ENCODE results near the gene FCGR2B. TPM values are rescaled to one million over a fixed set of nuclear protein-coding genes. Genes with fewer than 3 reads are reported as not detected.
"Not testable (repeated sequence)": the region's sequence is repeated elsewhere in the genome, so short reads cannot be mapped to it uniquely, and the experiment has no call there.

FCGR2B gene
- total and polyA plus RNA-seq, 2 of the 13 experiments (the other 11 are each of a cell fraction or from before 2014, with no cell fraction given), result not detected

DNA sequence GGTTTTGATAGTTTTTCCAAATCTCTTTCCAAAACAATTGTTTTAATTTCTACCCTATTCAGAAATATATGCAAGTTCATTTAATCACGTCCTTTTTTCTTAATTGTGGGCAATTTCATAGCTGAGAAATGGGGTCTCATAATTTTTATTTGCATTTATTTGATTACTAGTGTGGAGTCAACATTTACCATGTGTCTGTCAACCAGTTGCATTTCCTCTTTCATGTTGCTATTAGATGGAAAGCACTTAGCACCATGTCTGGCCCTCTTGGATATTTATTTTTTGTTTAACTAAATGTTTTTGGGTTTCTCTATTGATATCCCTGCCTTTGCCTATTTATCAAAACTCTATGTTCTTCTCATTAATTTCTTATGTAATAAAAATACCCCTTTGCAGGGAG lies 18.1 kb upstream of the FCGR2B start:
- DNase-seq (ENCODE audit: low spot score); H3K9me3 ChIP-seq (ENCODE audit: low read length); H3K27me3 ChIP-seq (ENCODE audit: control insufficient read depth in 1 of 2, insufficient read depth in 2 of 2, low read length in 2 of 2); POLR2A ChIA-PET; H4K20me1 ChIP-seq (ENCODE audit: insufficient read depth, low read length); BruUV-seq (replicated peaks); H3K4me2 ChIP-seq (ENCODE audit: low read depth, low read length); FAIRE-seq; H3K27ac ChIP-seq (ENCODE audit: extremely low read length, insufficient read depth, low read length); intact Hi-C loops (cut with micrococcal nuclease; ENCODE audit: unreplicated experiment); H3K4me1 ChIP-seq (ENCODE audit: insufficient read depth, low read length); CTCF ChIA-PET (ENCODE audit: low intra/inter-chr PET ratio, low total read pairs); H3K36me3 ChIP-seq (replicated peaks in 1 of 2; ENCODE audit: control insufficient read depth in 1 of 2, insufficient read depth in 2 of 2, low read length in 2 of 2); H3K4me3 ChIP-seq (replicated peaks in 1 of 3; ENCODE audit: insufficient read depth in 1 of 3, low read depth in 2 of 3, low read length in 3 of 3); ATAC-seq; H3K9ac ChIP-seq (ENCODE audit: insufficient read depth, low read depth, low read length); H2AFZ ChIP-seq (ENCODE audit: low read length); H3K79me2 ChIP-seq (ENCODE audit: insufficient read depth, low read length): not testable (repeated sequence)
- in situ Hi-C loops (cut with HindIII; ENCODE audit: extremely low pct_ligation_motif_present, low pct_unique_long_range_greater_than_20kb), result loop anchor here (10.0 kb wide), 1 partner anchor 100 kb away; the partner anchor contains the start of gene DUSP12
- WGBS (ENCODE audit: low lambda C conversion rate), result 0% methylated on average over 1 of the region's 1 CpG

DNA sequence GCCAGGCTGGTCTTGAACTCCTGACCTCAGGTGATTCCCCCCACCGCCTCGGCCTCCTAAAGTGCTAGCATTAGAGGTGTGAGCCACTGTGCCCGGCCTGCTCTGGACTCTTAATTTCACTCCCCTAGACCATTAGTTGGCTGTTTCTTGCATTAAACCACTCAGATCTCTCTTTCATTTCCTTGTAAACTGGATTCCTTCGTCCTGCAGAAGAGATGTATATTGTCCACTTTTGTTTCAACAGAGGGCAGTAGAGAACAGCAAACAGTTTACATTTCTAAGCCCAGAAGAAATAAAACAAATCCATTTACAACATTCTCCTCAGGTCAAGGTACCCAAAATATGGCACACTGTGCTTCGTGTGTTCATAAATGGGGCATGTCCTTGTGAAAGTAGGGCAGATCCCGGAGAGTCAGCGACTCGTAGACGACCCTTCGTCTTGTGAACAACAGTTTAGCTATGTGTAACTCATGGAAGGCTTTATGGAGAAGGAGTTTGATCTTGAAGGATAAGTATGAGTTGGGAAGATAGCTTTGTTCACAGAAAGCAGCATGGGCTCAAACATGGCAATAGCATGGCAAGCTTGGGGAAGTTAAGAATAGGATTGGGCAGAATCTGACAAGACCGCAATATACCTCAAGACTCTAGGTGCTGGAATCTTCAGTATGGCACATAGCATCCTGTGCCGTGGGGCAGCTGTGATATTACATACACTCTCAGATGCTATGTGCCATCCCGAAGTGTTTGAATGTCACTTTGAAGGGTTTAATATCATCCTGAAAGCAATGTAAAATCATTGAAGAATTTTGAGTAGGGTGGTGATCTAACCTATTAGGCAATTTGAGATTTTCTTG lies 15.2 kb upstream of the FCGR2B start:
- FAIRE-seq; H4K20me1 ChIP-seq (ENCODE audit: insufficient read depth, low read length); H3K9me3 ChIP-seq (ENCODE audit: low read length); H3K27me3 ChIP-seq (ENCODE audit: control insufficient read depth in 1 of 2, insufficient read depth in 2 of 2, low read length in 2 of 2); BruUV-seq (replicated peaks); H3K4me2 ChIP-seq (ENCODE audit: low read depth, low read length); H3K79me2 ChIP-seq (ENCODE audit: insufficient read depth, low read length); H3K27ac ChIP-seq (ENCODE audit: extremely low read length, insufficient read depth, low read length); H3K4me1 ChIP-seq (ENCODE audit: insufficient read depth, low read length); H2AFZ ChIP-seq (ENCODE audit: low read length); H3K4me3 ChIP-seq (replicated peaks in 1 of 3; ENCODE audit: insufficient read depth in 1 of 3, low read depth in 2 of 3, low read length in 3 of 3); H3K9ac ChIP-seq (ENCODE audit: insufficient read depth, low read depth, low read length); H3K36me3 ChIP-seq (replicated peaks in 1 of 2; ENCODE audit: control insufficient read depth in 1 of 2, insufficient read depth in 2 of 2, low read length in 2 of 2); POLR2A ChIA-PET: not testable (repeated sequence)
- ATAC-seq, result peak; percentile 58
- WGBS (ENCODE audit: low lambda C conversion rate), result 14% methylated on average over 12 of the region's 13 CpGs
- intact Hi-C loops (cut with micrococcal nuclease; ENCODE audit: unreplicated experiment) (loop anchor here (1.0 kb wide), 1 partner anchor 94 kb away; no protein-coding TSS in a partner anchor), in situ Hi-C loops (cut with HindIII; ENCODE audit: extremely low pct_ligation_motif_present, low pct_unique_long_range_greater_than_20kb) (loop anchor here (10.0 kb wide), 1 partner anchor 97 kb away; the partner anchor contains the start of gene DUSP12)
- CTCF ChIA-PET (ENCODE audit: low intra/inter-chr PET ratio, low total read pairs), result interaction anchor here (1.5 kb wide), 1 partner anchor 94 kb away, joined by 12 read pairs; no protein-coding TSS in a partner anchor
- TF ChIP-seq, protein P1, sequence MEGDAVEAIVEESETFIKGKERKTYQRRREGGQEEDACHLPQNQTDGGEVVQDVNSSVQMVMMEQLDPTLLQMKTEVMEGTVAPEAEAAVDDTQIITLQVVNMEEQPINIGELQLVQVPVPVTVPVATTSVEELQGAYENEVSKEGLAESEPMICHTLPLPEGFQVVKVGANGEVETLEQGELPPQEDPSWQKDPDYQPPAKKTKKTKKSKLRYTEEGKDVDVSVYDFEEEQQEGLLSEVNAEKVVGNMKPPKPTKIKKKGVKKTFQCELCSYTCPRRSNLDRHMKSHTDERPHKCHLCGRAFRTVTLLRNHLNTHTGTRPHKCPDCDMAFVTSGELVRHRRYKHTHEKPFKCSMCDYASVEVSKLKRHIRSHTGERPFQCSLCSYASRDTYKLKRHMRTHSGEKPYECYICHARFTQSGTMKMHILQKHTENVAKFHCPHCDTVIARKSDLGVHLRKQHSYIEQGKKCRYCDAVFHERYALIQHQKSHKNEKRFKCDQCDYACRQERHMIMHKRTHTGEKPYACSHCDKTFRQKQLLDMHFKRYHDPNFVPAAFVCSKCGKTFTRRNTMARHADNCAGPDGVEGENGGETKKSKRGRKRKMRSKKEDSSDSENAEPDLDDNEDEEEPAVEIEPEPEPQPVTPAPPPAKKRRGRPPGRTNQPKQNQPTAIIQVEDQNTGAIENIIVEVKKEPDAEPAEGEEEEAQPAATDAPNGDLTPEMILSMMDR (CRISPR knock-in tag; IDR thresholded peaks at IDR 0.05), result peak; percentile 65
- TF ChIP-seq SMC3 (IDR thresholded peaks at IDR 0.05; ENCODE audit: low read length), result peak; percentile 21; the same call in 1 of the 2 replicates
- TF ChIP-seq STAG1 (CRISPR knock-in tag; IDR thresholded peaks at IDR 0.05), result peak; percentile 71
- 0 out of 2 replicates have a peak, but pooled peaks have one; percentile 20 for TF ChIP-seq RAD21 (CRISPR knock-in tag; IDR thresholded peaks at IDR 0.05)
- peak; percentile 9 for DNase-seq (ENCODE audit: low spot score)

DNA sequence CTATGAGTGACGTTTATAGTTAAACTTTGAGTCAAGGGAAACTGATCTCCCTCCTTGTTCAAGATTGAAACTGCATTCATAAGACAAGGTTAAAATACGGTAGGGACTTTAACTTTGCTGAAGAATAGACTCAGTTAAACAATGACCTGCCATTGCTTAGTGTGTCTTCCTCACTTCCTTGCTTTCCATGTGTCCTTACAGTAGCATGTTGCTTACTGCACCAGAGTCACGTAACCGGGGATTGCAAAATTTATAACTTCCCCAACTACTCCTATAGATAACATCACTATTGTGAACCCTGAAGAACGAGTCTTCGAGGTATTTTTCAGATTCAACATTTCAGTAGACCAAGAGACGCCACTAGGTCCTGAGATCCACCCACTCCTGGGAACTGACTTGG lies 9.4 kb upstream of the FCGR2B start:
- H3K4me3 ChIP-seq (replicated peaks in 1 of 3; ENCODE audit: insufficient read depth in 1 of 3, low read depth in 2 of 3, low read length in 3 of 3); H3K4me1 ChIP-seq (ENCODE audit: insufficient read depth, low read length); intact Hi-C loops (cut with micrococcal nuclease; ENCODE audit: unreplicated experiment); H2AFZ ChIP-seq (ENCODE audit: low read length); H3K36me3 ChIP-seq (replicated peaks in 1 of 2; ENCODE audit: control insufficient read depth in 1 of 2, insufficient read depth in 2 of 2, low read length in 2 of 2); H3K4me2 ChIP-seq (ENCODE audit: low read depth, low read length); H3K9me3 ChIP-seq (ENCODE audit: low read length); BruUV-seq (replicated peaks); H3K9ac ChIP-seq (ENCODE audit: insufficient read depth, low read depth, low read length); POLR2A ChIA-PET; FAIRE-seq; H4K20me1 ChIP-seq (ENCODE audit: insufficient read depth, low read length); DNase-seq (ENCODE audit: low spot score); CTCF ChIA-PET (ENCODE audit: low intra/inter-chr PET ratio, low total read pairs); ATAC-seq; H3K79me2 ChIP-seq (ENCODE audit: insufficient read depth, low read length); in situ Hi-C loops (cut with HindIII; ENCODE audit: extremely low pct_ligation_motif_present, low pct_unique_long_range_greater_than_20kb); H3K27me3 ChIP-seq (ENCODE audit: control insufficient read depth in 1 of 2, insufficient read depth in 2 of 2, low read length in 2 of 2); H3K27ac ChIP-seq (ENCODE audit: extremely low read length, insufficient read depth, low read length): not testable (repeated sequence)
- WGBS (ENCODE audit: low lambda C conversion rate), result 25% methylated on average over 2 of the region's 7 CpGs
